AG04450 (cell line): ENCODE measurements around the gene GRAMD1A. TPM values are rescaled to one million over a fixed set of nuclear protein-coding genes. Genes with fewer than 3 reads are reported as not detected.

Experiments
- CTCF ChIA-PET: fragments of 300-600, 350-600 bp; formaldehyde crosslinking; extraction: SDS; loops from one replicate; lab custom pipeline; 2022; ENCODE audit warnings: antibody characterized with exemption, inconsistent platforms; lab: Charles Lee
- POLR2A ChIA-PET: fragments of 350-600 bp; formaldehyde crosslinking; extraction: SDS; loops from one replicate; lab custom pipeline; 2021; ENCODE audit warnings: antibody characterized with exemption, inconsistent platforms; lab: Yijun Ruan, JAX
- DNase-seq: peaks from one replicate; pipeline ENCODE4 v3.0.0-alpha.2; 2011; ENCODE audit warnings: low read depth, low spot score
- H3K27ac ChIP-seq: one replicate; pipeline ENCODE4 v1.5.1; 2012; ENCODE audit warnings: low read depth, low read length, control low read depth
- H3K27me3 ChIP-seq: one replicate; pipeline ENCODE4 v1.6.0; 2012; ENCODE audit warnings: low read length; ENCODE audit not compliant: control insufficient read depth, insufficient read depth
- H3K4me3 ChIP-seq: 2 replicates; pipeline ENCODE4 v1.5.1; 2011; ENCODE audit warnings: mild to moderate bottlenecking, low read depth, low read length, control low read depth
- H3K9me3 ChIP-seq: 2 replicates; pipeline ENCODE4 v1.5.1; 2012; ENCODE audit warnings: low read length; ENCODE audit not compliant: control insufficient read depth, insufficient read depth
- polyA plus RNA-seq: library from polyadenylated mRNA; depleted of rRNA; stranded (reverse); fragments of >200 nt; gene quantifications from 2 replicates; pipeline ENCODE4 v1.2.3, GENCODE V29; 2011
- TF ChIP-seq, protein P1 (sequence below): IDR thresholded peaks from 2 replicates; pipeline ENCODE4 v1.5.1; 2011; ENCODE audit warnings: low read depth, low read length, control low read depth, inconsistent platforms

Gene GRAMD1A
- polyA plus RNA-seq, 1 experiment = 53.2 TPM

DNA sequence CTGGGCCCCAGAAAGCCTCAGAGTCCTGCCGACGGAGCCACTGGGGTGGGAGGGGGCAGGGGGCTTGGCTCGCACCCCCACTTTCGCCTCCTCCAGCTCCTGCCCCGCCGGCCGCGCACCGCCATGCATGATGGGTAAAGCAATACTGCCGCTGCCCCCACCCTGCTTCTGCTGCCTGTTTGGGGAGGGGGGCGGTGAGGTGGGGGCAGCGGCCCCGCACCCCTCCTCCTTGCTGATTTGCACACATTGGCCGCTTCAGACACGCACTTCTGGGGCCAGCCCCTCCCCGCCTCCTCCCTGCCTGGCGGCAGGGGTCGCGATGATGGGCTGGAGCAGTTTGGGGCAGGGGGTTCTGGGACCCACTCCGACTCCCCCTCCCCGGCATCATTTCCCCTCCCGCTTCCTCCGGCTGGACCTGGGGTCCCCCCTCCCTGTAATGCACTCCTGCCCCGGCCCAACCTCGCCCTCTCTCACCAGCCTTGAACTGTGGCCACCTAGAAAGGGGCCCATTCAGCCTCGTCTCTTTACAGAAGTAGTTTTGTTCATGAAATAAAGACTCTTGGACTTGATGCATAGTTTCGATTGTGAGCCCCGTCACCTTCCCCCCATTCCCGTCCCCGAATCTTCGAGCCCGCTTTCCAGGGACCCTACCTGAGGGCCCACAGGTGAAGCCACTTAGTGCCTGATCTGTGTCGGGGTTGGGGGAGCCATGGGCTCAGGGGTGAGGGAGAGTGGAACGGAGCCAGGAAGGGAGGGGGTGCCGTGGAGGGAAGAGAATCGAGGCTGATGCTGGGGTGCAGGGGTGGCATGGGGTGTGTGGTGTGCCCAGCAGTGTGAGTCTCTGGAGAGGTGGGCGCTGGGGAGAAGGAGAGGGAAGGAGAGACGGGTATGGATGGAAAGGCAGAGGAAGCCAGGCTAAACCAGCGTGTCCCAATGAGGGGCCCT, 40.0 kb downstream of the GRAMD1A start:
- ChIA-PET POLR2A (no interaction called here), CTCF (no interaction called here)
- H3K4me3 ChIP-seq = no peak overlapping the region
- DNase-seq = no peak
- peaks cover 2% of the 10 kb centered on the region for H3K27me3 ChIP-seq
- no peak overlapping the region for H3K27ac ChIP-seq
- no peaks in the 10 kb centered on the region for H3K9me3 ChIP-seq
- TF ChIP-seq, protein P1, sequence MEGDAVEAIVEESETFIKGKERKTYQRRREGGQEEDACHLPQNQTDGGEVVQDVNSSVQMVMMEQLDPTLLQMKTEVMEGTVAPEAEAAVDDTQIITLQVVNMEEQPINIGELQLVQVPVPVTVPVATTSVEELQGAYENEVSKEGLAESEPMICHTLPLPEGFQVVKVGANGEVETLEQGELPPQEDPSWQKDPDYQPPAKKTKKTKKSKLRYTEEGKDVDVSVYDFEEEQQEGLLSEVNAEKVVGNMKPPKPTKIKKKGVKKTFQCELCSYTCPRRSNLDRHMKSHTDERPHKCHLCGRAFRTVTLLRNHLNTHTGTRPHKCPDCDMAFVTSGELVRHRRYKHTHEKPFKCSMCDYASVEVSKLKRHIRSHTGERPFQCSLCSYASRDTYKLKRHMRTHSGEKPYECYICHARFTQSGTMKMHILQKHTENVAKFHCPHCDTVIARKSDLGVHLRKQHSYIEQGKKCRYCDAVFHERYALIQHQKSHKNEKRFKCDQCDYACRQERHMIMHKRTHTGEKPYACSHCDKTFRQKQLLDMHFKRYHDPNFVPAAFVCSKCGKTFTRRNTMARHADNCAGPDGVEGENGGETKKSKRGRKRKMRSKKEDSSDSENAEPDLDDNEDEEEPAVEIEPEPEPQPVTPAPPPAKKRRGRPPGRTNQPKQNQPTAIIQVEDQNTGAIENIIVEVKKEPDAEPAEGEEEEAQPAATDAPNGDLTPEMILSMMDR = no peak

DNA sequence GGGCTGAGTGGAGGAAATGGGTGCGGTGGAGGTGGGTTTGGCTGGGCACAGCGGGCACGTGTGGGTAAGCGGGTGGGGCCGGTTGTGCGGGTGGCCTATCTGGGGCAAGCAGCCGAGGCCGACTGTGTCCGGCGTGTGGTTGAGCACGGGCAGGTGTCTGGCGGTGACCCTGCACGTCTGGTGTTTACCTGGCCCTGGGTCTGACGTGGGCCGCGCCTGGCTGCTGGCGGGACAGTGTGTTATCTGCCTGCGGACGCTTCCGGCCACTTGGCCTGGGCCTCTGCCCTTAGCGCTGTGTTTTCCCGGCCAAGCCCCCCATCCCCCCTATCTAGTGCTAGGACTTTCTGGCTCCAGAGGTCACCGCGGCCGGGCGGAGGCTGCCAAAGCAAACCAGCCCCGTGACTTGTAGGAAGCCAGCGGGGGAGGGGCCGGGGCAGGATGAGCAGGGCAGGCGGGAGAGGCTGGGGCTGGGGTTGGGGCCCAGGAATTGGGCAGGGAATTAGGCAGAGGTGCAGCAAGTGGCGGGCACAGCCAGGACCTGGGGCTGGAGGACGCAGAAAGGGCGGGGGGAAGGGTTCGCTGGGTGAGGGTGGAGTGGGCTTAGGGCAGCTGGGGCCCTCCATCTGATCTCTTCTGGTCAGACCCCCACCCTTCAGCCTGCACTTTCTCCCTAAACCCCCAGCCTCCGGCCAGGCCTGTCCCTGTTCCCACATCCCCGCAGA, 40.9 kb downstream of the GRAMD1A start:
- H3K27me3 ChIP-seq = peaks cover 2% of the 10 kb centered on the region
- H3K27ac ChIP-seq = no peak overlapping the region
- H3K9me3 ChIP-seq = no peaks in the 10 kb centered on the region
- TF ChIP-seq, protein P1 = no peak
- no peak overlapping the region for H3K4me3 ChIP-seq
- POLR2A ChIA-PET = no interaction called here
- CTCF ChIA-PET = no interaction called here
- no peak for DNase-seq

- CTCF ChIA-PET = no interaction called here
- H3K27me3 ChIP-seq = peaks cover 2% of the 10 kb centered on the region
- no peak for DNase-seq
- no peak within 1 kb of the TSS for H3K27ac ChIP-seq
- TF ChIP-seq, protein P1 = no peak
- no peak within 1 kb of the TSS for H3K4me3 ChIP-seq
- no peaks in the 10 kb centered on the region for H3K9me3 ChIP-seq
- POLR2A ChIA-PET = no interaction called here
Observed at GRCh38 chr19:35041548-35042055, 41.5 kb downstream of the GRAMD1A start, which contains the start of gene HPN. Gene HPN (plus strand): TSS chr19:35041721. CDS start chr19:35042507, 786 bp downstream.

DNA sequence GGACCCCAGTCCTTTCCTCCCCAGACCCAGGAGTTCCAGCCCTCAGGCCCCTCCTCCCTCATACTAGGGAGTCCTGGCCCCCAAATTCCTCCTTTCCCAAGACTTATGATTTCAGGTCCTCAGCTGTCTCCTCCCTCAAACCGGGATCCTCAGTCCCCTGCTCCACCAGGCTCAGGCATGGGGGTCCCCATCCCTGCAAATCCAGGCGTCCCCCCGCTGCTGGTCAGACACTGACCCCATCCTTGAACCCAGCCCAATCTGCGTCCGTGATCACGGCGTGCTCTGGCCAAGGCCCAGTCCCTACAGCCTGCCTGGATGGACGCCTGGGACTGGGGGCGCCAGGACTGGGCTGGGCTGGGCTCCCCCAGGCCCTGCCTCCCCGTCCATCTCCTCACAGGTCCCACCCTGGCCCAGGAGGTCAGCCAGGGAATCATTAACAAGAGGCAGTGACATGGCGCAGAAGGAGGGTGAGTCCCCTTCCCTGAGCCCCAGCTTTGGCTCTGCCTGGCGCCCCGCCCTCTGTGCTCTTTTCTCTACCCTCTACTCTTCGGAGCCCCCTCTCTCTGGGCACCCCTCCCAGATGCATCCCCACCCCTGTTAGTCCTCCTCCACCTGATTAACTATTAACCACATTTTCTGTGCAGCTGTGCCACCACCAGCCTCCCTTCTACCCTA, 42.1 kb downstream of the GRAMD1A start:
- POLR2A ChIA-PET = no interaction called here

More for the DNA sequence above, 42.1 kb downstream of the GRAMD1A start:
- Histone ChIP-seq H3K4me3 (no peak overlapping the region), H3K9me3 (no peaks in the 10 kb centered on the region), H3K27me3 (peaks cover 2% of the 10 kb centered on the region), H3K27ac (no peak overlapping the region)
- CTCF ChIA-PET = interaction anchor here (2.5 kb wide), 1 partner anchor 25 kb away, joined by 23 read pairs; no protein-coding TSS in a partner anchor
- no peak for DNase-seq
- TF ChIP-seq, protein P1 = no peak
